GM21381 (cell line): Measurements from ENCODE around the gene RADIL.

Experiments
- ATAC-seq: cut with Tn5 transposase; IDR thresholded peaks from one replicate; pipeline ENCODE4 v1.9.1; 2021; ENCODE audit warnings: mild to moderate bottlenecking, moderate library complexity; ENCODE audit not compliant: unreplicated experiment

Gene RADIL

GRCh38 chr7:4884164-4884563, 648 bp upstream of the RADIL start:
- no peak for ATAC-seq

GRCh38 chr7:4883033-4883371, 514 bp downstream of the RADIL start:
- ATAC-seq = no peak

- ATAC-seq = no peak
These were observed 1.1 kb downstream of the RADIL start for GRCh38 chr7:4882169-4883032.

- ATAC-seq = no peak
These were observed 3.3 kb downstream of the RADIL start for GRCh38 chr7:4880218-4880617.

- ATAC-seq = no peak
These were observed 4.0 kb downstream of the RADIL start for GRCh38 chr7:4879396-4880081.

GRCh38 chr7:4878336-4879335, 4.9 kb downstream of the RADIL start:
- ATAC-seq = no peak

GRCh38 chr7:4876586-4876985, 6.9 kb downstream of the RADIL start:
- no peak for ATAC-seq

- ATAC-seq = no peak
These were observed 8.1 kb downstream of the RADIL start for GRCh38 chr7:4875391-4875790.

- no peak for ATAC-seq
These were observed 10.2 kb downstream of the RADIL start for GRCh38 chr7:4873071-4873944.

- ATAC-seq = no peak
These were observed 11.4 kb downstream of the RADIL start for GRCh38 chr7:4871930-4872675.

GRCh38 chr7:4871056-4871680, 12.3 kb downstream of the RADIL start:
- no peak for ATAC-seq

GRCh38 chr7:4868493-4868892, 15.0 kb downstream of the RADIL start:
- ATAC-seq = no peak

- no peak for ATAC-seq
These were observed 16.7 kb downstream of the RADIL start for GRCh38 chr7:4866528-4867496.

- ATAC-seq = no peak
These were observed 21.4 kb downstream of the RADIL start for GRCh38 chr7:4862156-4862555.

- ATAC-seq = no peak
These were observed 21.8 kb downstream of the RADIL start, which contains the start of gene PAPOLB for GRCh38 chr7:4861673-4862072. Gene PAPOLB (minus strand): TSS chr7:4862030. CDS start chr7:4861810, 220 bp downstream.

- no peak for ATAC-seq
These were observed 22.3 kb downstream of the RADIL start for GRCh38 chr7:4861227-4861626.

GRCh38 chr7:4857189-4857588, 26.3 kb downstream of the RADIL start:
- no peak for ATAC-seq
